GM23248 (cell line): ENCODE data around the gene UBAC2. TPM values are rescaled to one million over a fixed set of nuclear protein-coding genes. Genes with fewer than 3 reads are reported as not detected.

Experiments used
- DNase-seq: peaks from one replicate; pipeline ENCODE4 v3.0.0-alpha.2; 2015
- H2AFZ ChIP-seq: fragments of 200-600 bp; sonication (generic); 2 replicates; pipeline ENCODE4 v1.6.1; 2016; ENCODE audit warnings: antibody characterized with exemption
- H3F3A ChIP-seq: fragments of 200-600 bp; sonication (generic); 2 replicates; pipeline ENCODE4 v1.6.1; 2016; ENCODE audit warnings: mild to moderate bottlenecking, antibody characterized with exemption, mixed run types; ENCODE audit not compliant: insufficient read depth
- H3K27ac ChIP-seq: fragments of 200-600 bp; sonication (generic); 2 replicates; pipeline ENCODE4 v1.5.1; 2016; ENCODE audit warnings: mild to moderate bottlenecking
- H3K27me3 ChIP-seq: fragments of 200-600 bp; sonication (generic); replicated peaks from 2 replicates; pipeline ENCODE4 v1.6.1; 2016; ENCODE audit warnings: mild to moderate bottlenecking; ENCODE audit not compliant: insufficient read depth
- H3K36me3 ChIP-seq: fragments of 200-600 bp; sonication (generic); 2 replicates; pipeline ENCODE4 v1.6.1; 2016; ENCODE audit warnings: low read depth, mild to moderate bottlenecking
- H3K4me1 ChIP-seq: fragments of 200-600 bp; sonication (generic); 2 replicates; pipeline ENCODE4 v1.6.1; 2016; ENCODE audit warnings: mild to moderate bottlenecking; ENCODE audit not compliant: insufficient read depth
- H3K4me2 ChIP-seq: fragments of 200-600 bp; sonication (generic); one replicate; pipeline ENCODE4 v1.6.1; 2016; ENCODE audit warnings: mild to moderate bottlenecking; ENCODE audit not compliant: unreplicated experiment
- H3K4me3 ChIP-seq: fragments of 200-600 bp; sonication (generic); 2 replicates; pipeline ENCODE4 v1.5.1; 2016; ENCODE audit warnings: mild to moderate bottlenecking
- H3K79me2 ChIP-seq: fragments of 200-600 bp; sonication (generic); 2 replicates; pipeline ENCODE4 v1.6.1; 2016; ENCODE audit warnings: mild to moderate bottlenecking; ENCODE audit not compliant: insufficient read depth
- H3K9ac ChIP-seq: fragments of 200-600 bp; sonication (generic); 2 replicates; pipeline ENCODE4 v1.6.1; 2016; ENCODE audit warnings: mild to moderate bottlenecking
- H3K9me2 ChIP-seq: fragments of 200-600 bp; sonication (generic); 2 replicates; pipeline ENCODE4 v1.6.1; 2016; ENCODE audit warnings: mixed run types, mild to moderate bottlenecking, moderate library complexity; ENCODE audit not compliant: insufficient read depth
- H3K9me3 ChIP-seq: fragments of 200-600 bp; sonication (generic); one replicate; pipeline ENCODE4 v1.6.1; 2017; ENCODE audit warnings: low read depth
- H4K20me1 ChIP-seq: fragments of 200-600 bp; sonication (generic); 2 replicates; pipeline ENCODE4 v1.6.0; 2016; ENCODE audit not compliant: insufficient read depth
- EZH2 ChIP-seq: fragments of 200-600 bp; sonication (generic); IDR thresholded peaks from 2 replicates; pipeline ENCODE4 v1.6.1; 2018; ENCODE audit warnings: antibody characterized with exemption, mild to moderate bottlenecking; ENCODE audit not compliant: insufficient read depth, poor library complexity, severe bottlenecking
- EZH2phosphoT487 ChIP-seq: fragments of 200-600 bp; sonication (generic); IDR thresholded peaks from 2 replicates; pipeline ENCODE4 v1.6.1; 2018; ENCODE audit warnings: antibody characterized with exemption, moderate library complexity, mild to moderate bottlenecking, low read depth; ENCODE audit not compliant: insufficient read depth
- WGBS, 2 experiments: methylation state at CpG; one replicate each; pipeline ENCODE4 v1.1.6; 2015 to 2017; ENCODE audit warnings: low lambda C conversion rate in 2 of 2, low coverage in 1 of 2; ENCODE audit errors: missing lambda C conversion rate in 2 of 2; 5-methylcytosine and 5-hydroxymethylcytosine counted together
- in situ Hi-C: fragments of 300-500 bp; cut with MboI; formaldehyde crosslinking; loops from 2 replicates; pipeline ENCODE4 v1.15.0; 2020
- polyA plus RNA-seq: library from polyadenylated mRNA; unstranded; fragments of >200 nt; fragmentation: Nextera tagmentation; extraction: Ambion mirVana; gene quantifications from 2 replicates; pipeline ENCODE4 v1.2.1, GENCODE V29; 2016
- total RNA-seq: library from RNA; depleted of rRNA; stranded (reverse); fragments of >200 nt; shearing (Covaris generic); gene quantifications from 2 replicates; pipeline ENCODE4 v1.2.3, GENCODE V29; 2014

UBAC2 gene
- total and polyA plus RNA-seq, 2 experiments from 2014 or later, result 66.1 to 95.9 TPM

DNA sequence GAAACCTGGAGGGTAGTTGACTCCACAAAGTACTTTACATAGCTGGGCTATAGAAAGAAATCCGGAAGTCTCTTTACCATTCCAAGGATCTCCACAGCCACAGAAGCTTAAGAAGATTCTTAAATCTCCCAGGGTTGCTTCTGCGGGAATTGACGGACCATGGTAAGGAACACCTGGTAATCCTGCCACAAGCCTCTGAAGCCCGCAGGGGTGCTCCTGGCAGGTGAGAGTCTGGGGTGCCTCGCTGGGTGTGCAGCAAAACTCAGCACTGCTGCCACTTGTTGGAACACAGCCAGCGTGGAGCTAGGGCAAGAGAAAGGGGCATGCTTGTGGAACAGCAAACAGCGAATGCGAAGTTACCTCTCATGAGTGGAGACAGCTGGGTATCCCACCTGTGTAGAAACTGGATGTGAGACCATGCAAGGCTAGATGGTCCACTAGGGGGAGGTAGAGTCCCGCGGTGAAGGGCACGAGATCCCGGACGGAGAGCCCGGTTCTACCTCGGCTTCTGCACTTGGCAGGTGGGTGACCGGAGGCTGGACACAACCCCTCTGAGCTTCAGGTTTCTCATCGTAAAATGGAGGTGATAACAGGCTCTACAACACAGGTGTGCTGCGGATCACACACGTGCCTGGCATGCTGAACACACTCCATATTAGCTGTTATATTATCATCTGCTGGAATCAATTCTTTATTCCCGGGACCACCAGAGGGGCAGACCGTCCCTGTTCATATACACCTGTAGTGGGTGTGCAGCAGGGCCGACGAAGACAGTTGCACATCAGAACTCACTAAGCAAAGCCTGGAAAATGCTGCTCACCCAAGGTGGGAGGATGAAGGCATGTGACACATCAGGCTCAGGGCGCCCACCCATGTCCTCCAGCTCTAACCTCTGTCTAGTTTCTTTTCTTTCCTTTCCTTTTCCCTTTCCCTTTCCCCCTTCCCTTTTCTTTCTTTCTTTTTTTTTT lies 24.1 kb upstream of the UBAC2 start:
- Histone ChIP-seq H3K9ac (no peak overlapping the region), H3K36me3 (no peaks in the 10 kb centered on the region), H3K9me3 (no peaks in the 10 kb centered on the region), H3K4me2 (no peak overlapping the region), H3K9me2 (no peaks in the 10 kb centered on the region), H3K4me1 (no peaks in the 10 kb centered on the region), H3K27ac (no peak overlapping the region), H3K27me3 (peaks cover 8% of the 10 kb centered on the region; the same call in 1 of the 2 replicates), H3K4me3 (no peak overlapping the region), H3K79me2 (no peaks in the 10 kb centered on the region), H2AFZ (no peak overlapping the region), H3F3A (no peaks in the 10 kb centered on the region), H4K20me1 (no peaks in the 10 kb centered on the region)
- TF ChIP-seq EZH2phosphoT487 (no peak), EZH2 (no peak)
- peak; percentile 62 for DNase-seq
- in situ Hi-C loops, result loop anchor here (10.0 kb wide), 2 partner anchors 88 to 248 kb away; no protein-coding TSS in a partner anchor
- WGBS, 2 experiments, result 16 to 17% methylated on average over 24 of the region's 24 CpGs

DNA sequence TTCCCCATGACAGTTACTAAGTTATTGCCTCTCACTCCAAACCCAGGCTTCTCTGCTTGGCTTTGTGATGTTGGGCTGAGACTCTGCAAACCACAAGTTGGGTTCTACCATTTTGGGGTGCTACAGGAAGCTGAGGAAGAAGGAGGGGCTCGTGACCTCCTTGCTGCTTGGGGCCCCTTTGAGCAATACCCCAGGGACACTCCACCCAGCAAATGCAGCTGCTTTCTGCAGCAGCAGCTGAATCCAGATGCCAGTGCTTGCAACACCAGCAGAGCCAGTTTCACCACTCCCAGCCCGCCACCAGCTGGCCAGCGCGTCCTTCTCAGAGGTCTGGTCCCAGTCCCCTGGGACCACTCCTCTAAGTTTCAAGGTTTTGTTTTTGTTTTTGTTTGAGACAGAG lies 22.0 kb upstream of the UBAC2 start:
- no peak overlapping the region for H3K4me3 ChIP-seq
- H2AFZ ChIP-seq, result no peak overlapping the region
- H3K9me2 ChIP-seq, result no peaks in the 10 kb centered on the region
- H3K36me3 ChIP-seq, result no peaks in the 10 kb centered on the region
- no peaks in the 10 kb centered on the region for H3K79me2 ChIP-seq
- no peaks in the 10 kb centered on the region for H3F3A ChIP-seq
- TF ChIP-seq EZH2phosphoT487 (no peak), EZH2 (no peak)
- no peak for DNase-seq
- H4K20me1 ChIP-seq, result no peaks in the 10 kb centered on the region
- H3K4me1 ChIP-seq, result no peaks in the 10 kb centered on the region
- H3K27me3 ChIP-seq, result peaks cover 8% of the 10 kb centered on the region; the same call in 1 of the 2 replicates
- H3K27ac ChIP-seq, result no peak overlapping the region
- no peak overlapping the region for H3K4me2 ChIP-seq
- H3K9ac ChIP-seq, result no peak overlapping the region
- 43 to 46% methylated on average over 4 of the region's 4 CpGs for WGBS, 2 experiments
- in situ Hi-C loops, result loop anchor here (10.0 kb wide), 2 partner anchors 86 to 246 kb away; no protein-coding TSS in a partner anchor
- H3K9me3 ChIP-seq, result no peaks in the 10 kb centered on the region

DNA sequence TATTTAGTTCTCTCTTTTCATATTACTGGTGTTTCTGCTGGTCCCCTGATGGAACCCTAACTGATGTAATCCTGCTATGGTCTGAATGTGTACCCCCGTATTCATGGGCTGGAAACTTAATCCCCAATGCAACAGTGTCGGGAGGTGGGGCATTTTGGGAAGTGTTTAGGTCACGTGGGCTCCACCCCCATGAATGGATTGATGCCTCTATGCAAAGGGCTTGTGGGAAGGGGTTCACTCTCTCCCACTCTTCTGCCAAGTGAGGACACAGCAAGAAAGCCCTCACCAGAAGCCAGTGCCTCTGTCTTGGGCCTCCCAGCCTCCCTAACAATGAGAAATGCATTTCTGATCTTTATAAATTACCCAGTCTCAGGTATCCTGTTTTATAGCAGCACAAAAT lies 21.2 kb upstream of the UBAC2 start:
- Histone ChIP-seq H3K79me2 (no peaks in the 10 kb centered on the region), H3K27ac (no peak overlapping the region), H4K20me1 (no peaks in the 10 kb centered on the region), H3K4me1 (no peaks in the 10 kb centered on the region), H3K36me3 (no peaks in the 10 kb centered on the region), H3F3A (no peaks in the 10 kb centered on the region), H3K4me3 (no peak overlapping the region), H3K9ac (no peak overlapping the region), H3K27me3 (peaks cover 8% of the 10 kb centered on the region; the same call in 1 of the 2 replicates), H2AFZ (no peak overlapping the region), H3K4me2 (no peak overlapping the region), H3K9me2 (no peaks in the 10 kb centered on the region), H3K9me3 (no peaks in the 10 kb centered on the region)
- WGBS, 2 experiments, result 51 to 56% methylated on average over 3 of the region's 3 CpGs
- DNase-seq, result no peak
- in situ Hi-C loops, result loop anchor here (10.0 kb wide), 2 partner anchors 85 to 245 kb away; no protein-coding TSS in a partner anchor
- TF ChIP-seq EZH2phosphoT487 (no peak), EZH2 (no peak)

DNA sequence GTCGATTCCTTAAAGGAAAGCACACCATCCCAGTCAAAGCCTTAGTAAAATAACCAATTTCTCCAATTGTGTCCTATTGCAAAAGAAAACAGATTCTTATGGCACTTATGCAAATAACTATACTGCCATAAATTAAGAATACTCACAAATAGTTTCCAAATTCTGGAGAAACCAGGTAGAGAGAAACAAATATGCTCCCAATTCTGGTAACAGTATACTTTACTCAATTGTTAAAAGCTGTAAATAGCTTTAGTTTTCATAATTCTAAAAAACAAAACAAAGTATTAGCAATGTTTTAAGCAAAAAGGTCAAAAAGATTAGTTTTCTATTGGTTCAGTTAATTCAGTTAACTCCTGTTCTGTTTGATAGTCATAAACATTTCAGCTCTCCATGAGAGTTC lies 18.2 kb upstream of the UBAC2 start:
- H3K27me3 ChIP-seq, result peaks cover 8% of the 10 kb centered on the region; the same call in 1 of the 2 replicates
- no peaks in the 10 kb centered on the region for H3K79me2 ChIP-seq
- in situ Hi-C loops, result no loop called here
- H3K4me1 ChIP-seq, result no peaks in the 10 kb centered on the region
- no peak overlapping the region for H3K4me2 ChIP-seq
- H3K4me3 ChIP-seq, result no peak overlapping the region
- H3K9me3 ChIP-seq, result no peaks in the 10 kb centered on the region
- no peaks in the 10 kb centered on the region for H3F3A ChIP-seq
- no peak for DNase-seq
- TF ChIP-seq EZH2phosphoT487 (no peak), EZH2 (no peak)
- no peak overlapping the region for H3K9ac ChIP-seq
- WGBS, 2 experiments, result 61 to 94% methylated on average over 1 of the region's 1 CpG
- no peak overlapping the region for H3K27ac ChIP-seq
- no peak overlapping the region for H2AFZ ChIP-seq
- H4K20me1 ChIP-seq, result no peaks in the 10 kb centered on the region
- no peaks in the 10 kb centered on the region for H3K36me3 ChIP-seq
- no peaks in the 10 kb centered on the region for H3K9me2 ChIP-seq
